HG02938 (cell line): ENCODE results near the gene NMNAT3.

ENCODE experiments used
- ATAC-seq: cut with Tn5 transposase; IDR thresholded peaks from one replicate; pipeline ENCODE4 v1.9.1; 2021; ENCODE audit warnings: mild to moderate bottlenecking, moderate library complexity; ENCODE audit not compliant: unreplicated experiment

NMNAT3 gene

DNA sequence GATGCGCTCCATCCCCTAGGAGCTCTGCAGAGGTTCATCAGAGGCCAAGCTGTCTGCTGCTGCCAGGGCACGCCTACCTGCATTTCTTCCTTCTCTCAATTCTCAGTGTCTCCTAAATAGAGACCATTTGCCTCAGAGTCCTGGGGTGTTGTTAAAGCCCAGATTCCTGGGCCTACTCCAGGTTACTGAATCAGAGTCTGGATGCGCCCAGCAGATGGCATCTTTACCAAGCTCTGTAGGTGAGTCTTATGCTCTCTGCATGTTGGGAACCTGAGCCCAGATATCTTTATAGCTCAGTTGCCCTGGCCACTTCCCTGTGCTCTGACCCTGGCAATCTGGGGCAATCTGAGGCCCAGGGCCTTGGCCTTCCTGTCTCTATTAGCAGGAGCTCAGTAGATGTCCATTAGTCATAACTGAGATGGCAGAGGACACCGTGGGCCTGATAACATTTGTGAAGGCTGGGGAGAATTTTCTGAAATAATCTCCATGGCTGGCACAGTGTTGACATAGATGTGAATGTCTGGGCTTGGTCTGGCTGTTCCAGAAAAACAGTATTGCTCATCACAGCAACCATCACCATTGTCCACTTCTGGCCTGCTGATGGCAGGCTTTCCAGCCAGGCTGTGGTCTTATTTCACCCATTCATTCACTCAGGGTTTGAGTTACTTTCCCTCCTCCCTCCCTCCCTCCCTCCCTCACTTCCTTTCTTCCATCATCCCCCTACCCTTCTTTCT, 125.0 kb downstream of the NMNAT3 start:
- ATAC-seq: no peak

DNA sequence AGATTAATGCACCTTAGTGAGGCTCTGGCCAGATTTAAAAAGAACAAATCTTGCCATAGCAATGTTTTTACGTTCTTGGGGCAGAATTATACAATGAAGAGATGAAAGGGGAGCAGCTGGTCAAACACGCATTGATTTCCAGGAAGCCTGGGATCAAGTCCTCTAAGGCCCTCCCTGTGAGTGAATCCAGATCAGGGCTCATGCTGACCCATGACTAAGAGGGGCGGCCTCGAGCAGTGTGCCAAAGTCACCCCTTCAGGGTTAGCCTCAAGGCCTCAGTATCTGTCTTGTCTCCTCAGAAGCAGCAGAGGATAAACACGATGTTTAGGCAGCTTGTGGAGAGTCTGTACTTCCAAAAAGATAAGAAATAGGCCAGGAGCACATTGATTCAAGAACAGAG, 129.0 kb downstream of the NMNAT3 start:
- no peak for ATAC-seq

- ATAC-seq: no peak
Measured at GRCh38 chr3:139547666-139548065, 130.1 kb downstream of the NMNAT3 start.

GRCh38 chr3:139546772-139547171, 131.0 kb downstream of the NMNAT3 start:
- ATAC-seq: no peak

DNA sequence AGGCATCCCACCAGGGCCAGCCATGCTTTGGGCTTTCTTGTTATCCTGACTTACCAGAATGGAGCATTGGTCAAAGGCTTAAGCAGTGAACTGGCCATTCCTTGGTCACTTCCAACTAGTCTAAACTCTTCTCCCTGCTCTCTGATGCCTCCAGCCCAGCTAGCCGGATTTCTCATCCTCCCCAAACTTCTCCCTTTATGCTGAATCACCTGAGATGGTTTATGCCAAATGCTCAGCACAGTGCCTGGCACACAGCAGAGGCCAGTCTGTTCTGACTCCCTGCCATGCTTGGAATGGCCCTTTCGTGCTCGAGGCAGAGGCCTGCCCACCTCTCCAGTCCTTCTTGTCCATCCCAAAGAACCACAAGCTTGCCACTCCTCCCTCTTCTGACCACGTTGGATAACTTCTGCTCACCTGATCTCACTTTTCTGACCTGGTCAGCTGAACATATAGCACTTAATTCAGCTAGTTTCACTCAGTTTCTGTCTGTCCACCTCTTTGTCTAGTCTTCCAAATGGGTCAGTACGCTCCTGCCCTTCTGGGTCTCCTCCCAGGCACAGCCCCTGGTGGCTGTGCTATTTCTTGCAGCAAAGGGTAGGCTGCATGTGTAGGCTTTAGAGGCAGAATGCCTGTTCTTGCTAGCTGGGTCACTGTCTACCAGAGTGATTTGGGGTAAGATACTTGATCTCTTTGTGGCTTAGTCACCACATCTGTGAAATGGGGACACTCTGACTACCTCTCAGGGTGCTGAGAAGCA, 136.1 kb downstream of the NMNAT3 start:
- no peak for ATAC-seq

GRCh38 chr3:139540651-139541531, 136.9 kb downstream of the NMNAT3 start:
- ATAC-seq: no peak

DNA sequence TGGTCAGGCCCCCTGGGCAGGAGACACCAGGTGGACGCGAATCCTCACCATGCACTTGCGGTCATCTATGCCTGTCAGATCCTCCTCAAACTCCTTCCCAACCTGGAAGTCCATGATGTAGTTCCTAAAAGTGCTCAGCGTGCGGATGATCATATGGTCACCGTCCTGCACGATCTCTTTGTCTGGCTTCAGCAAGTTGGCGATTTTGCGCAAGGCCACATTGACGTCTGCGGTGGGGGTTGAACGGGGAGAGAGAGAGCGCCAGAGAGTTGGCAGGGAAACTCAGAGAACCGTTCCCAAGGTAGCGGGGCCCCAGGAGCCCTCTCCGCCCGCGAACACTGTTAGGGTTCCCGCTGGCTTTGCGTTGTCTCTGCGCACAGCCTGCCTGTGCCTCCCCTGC, 139.0 kb downstream of the NMNAT3 start:
- ATAC-seq: no peak

DNA sequence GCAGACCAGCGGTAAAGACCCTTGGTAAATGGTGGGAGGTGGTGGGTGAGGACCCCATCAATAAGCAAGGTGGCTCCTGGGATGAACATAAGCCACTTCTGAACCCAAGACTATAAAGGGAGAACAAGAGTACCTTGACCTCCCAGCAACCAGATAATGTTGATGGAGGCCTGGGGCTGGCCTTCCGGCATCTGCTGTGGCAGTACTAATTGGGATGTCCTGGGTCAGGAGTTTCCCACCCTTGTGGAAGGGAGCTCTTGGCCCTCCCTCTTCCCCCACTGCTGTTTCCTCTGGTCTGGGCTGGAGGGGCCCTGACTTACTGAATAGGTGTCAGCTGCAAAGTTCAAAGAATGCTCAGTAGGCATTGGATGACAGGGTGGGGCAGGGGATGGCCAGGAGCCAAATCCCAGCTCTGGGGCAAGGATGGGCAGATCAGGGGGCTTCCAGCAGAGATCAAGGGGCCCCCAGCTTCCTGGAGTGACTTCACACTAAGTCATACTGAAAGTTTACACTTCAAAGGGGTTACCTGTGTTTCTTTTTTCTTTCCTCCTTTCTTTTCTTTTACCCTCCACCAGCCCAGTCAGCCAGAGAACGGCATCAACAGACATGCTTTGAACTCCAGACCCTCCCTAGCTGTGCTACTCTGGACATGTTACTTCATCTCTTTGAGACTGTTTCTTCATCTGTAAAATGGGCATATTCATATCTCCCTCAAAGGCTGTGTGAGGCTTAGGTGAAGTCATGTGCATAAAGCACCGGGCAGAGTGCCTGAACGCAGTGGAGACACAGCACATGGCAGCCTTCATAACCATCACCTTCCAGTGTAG, 139.8 kb downstream of the NMNAT3 start:
- no peak for ATAC-seq

DNA sequence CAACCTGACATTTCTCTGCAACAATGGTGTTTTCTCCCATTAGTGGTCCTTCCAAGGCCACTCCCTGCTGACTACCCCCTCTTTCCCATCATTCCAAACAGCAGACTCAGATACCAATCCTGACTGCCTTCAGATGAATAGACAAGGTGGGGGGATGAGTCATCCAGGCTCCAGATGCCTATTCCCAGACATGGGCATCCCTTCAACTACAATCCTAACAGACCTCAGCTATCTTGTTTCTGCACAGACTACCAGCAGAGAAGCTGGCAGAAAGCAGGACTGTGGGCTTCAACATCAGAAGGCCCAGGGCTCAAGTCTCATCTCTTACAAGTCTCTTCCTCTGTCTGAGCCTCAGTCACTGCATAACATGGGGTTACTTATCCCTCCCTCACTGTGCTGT, 140.4 kb downstream of the NMNAT3 start:
- ATAC-seq: no peak

DNA sequence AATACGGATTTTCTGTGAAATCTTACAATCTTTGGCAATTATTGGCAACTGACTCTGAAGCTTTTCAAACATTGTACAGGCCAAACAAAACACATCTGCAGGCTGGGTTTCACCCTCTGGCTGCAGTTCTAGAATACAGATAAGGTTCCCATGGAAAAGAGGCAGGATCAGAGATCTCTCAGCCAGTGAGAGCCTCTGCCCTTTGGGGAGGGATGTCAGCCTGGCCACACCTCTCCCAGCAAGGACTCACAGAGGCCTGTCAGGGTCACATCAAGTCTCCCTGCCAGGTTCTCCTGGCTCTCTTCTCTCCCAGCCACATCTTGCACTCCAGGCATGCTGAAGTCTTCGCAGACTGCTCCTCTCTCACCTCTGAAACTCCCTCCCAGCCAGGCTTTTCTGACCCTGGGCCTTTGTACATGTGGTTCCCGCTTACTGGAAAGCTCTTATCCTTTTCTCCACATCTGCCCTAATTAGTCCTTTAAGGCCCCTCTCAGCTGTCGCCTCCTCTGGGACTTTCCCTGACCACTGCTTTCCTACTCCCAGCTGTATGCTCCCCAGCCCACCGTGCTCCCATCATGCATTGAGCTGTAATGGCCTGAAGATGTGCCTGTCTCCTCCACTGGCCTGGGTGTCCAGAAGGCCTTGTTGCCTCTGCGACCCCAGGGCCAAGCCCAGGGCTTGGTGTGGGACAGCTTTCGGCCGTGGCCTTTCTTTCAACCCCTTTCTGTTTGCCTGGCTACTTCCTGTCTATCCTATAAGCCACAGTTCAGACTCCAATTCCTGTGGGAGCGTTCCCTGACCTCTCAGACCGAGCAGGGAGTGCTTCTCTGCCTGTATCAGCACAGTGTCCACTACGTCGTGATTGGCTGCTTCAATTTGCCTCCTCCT, 142.5 kb downstream of the NMNAT3 start:
- no peak for ATAC-seq

DNA sequence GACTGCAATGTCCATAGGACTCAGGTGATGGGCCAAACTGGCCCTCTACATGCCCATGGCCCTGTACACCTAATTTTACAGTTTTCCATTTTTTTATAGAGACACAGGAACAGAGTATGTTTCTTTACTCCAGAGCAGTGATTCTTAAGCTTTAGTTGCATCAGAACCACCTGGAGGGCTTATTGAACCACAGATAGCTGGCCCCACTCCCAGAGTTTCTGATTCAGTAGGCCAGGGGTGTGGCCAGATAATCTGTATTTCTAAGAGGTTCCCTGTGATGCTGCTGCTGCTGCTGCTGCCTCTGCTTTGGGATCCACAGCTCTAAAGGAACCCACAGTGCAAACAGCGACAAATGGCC, 143.3 kb downstream of the NMNAT3 start:
- ATAC-seq: peak; percentile 59

DNA sequence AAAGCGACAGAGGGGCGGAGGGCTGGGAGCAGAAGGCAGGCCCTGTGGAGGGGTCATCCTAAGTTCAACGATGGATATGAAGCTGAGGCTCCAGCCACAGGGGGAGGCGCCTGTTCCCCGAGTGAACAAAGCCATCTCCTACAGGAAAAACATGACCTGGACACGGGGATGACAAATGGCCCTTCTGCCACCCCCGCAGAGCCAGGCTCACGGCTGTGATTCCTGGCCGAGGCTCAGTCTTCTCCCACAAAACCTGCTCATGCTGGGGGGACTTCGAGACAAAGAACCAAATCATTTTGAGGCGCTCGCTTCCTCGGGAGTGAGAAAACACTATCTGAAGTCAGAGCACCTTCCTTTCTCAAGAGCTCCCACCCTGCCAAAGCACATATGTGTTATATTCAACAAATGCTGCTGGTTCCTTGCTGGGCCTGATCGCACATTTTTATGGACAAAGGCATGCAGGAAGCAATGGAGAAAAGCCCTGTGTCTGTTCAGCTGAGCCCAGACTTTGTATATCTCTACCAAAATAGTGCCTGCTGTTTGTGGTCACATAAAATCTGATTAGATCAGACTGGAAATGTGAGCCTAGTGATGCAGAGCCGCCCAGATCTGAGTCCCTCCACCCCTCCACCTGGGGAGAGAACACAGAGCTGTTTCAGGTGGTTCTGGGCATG, 143.9 kb downstream of the NMNAT3 start:
- peak; percentile 49 for ATAC-seq

DNA sequence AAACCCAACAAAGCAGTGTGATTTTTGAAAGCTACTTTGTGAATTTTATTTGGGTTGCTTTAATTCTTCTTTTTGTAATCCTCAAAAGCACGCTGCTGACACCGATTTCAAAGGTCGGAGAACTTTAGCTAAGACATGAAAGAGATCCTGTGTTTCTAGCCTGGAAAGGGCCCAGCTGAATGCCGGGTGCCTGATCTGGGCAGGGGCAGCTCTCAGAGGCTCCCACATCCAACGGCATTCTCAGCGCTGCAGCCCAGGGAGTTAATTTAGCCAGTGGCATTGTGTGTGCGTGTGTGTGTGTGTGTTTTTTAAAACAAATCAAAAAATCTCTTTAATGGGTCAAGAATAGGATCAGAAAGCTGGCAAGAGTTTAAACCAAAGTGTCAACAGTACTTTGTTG, 144.8 kb downstream of the NMNAT3 start:
- no peak for ATAC-seq

GRCh38 chr3:139530717-139531116, 147.1 kb downstream of the NMNAT3 start:
- no peak for ATAC-seq

DNA sequence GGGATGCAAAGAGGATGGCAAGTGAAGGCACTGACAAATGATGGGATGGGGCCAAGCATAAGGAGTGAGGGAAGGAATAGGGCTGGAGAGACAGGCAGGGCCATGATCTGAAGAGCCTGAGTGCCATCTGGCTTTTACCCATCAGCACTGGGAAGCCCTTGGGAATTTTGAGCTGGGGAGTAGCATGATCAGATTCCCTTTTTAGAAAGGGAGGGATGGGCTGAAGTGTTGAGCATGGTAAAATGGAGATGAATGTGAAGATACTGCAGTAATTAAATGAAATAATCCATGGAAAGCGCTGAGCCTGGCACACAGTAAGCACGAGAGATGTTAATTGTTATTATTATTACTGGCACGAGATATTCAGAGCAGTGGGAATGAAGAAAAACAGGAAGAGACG, 148.1 kb downstream of the NMNAT3 start:
- no peak for ATAC-seq

DNA sequence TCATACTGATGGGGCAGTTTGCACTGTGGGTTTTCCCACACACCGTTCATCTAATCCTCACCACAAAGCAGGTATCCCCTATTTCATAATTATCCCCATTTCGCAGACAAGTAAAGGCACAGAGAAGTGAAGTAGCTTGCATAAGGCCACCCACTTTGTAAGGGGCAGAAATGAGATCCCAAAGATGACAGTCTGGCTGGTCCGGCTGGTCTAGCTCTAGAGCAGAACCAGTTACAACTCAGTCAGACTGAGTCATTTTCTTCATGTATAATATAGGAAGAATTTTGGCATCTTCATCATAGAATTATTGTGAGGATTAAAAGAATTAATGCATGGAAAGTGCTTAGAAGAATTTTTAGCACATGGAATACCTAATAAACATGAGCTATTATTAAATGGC, 148.8 kb downstream of the NMNAT3 start:
- no peak for ATAC-seq

DNA sequence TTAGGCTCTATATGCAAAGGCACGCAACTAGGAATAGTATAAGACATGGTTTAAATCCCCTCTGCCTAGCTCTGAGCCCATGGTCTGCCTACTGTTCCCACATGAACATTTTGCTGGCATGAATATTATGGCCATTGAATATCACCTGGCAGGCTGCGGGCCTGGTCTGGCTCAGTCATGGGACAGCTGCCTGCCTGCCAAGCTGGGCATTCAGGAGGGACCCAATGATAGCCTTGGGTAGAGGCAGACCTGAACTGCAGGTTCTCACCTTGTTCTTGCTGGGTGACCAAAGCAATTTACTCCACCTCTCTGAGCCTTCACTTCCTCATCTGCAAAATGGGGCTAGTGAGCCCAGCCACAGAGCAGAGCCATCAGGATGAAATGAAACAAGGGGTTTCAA, 149.5 kb downstream of the NMNAT3 start:
- no peak for ATAC-seq

DNA sequence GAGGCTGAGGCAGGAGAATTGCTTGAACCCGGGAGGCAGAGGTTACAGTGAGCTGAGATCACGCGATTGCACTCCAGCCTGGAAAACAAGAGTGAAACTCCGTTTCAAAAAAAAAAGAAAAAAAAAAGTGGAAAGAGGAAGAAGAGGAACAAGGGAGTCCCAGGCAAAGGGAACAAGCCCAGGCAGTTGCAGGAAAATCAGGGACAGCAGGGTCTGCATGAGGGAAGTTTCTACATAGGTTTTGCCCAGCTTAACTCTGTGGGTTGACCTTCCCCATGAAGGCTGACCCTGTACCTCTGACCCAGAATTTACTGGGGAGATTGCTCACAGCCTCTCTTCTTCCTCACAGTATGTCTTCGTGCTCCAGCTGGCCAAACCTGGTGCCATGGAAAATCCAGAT, 150.5 kb downstream of the NMNAT3 start:
- ATAC-seq: no peak

DNA sequence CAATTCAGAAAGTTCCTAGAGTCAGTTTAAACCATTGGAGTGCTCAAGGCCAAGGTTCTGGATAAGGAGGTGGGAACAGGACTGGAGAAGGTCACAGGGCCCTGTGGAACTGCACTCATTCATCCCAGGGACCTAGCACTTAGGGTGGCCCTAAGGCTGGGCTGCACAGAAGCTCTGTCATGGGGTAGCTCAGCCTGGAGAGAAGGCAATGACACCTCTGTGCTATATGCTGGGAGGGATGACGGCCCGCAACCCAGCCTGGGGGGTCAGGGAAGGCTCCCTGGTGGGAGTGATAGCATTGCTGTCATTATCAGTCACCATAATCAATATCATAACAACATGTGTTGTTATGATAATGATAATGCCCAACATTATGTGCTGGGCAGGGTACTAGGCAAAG, 151.6 kb downstream of the NMNAT3 start:
- no peak for ATAC-seq
